ENCODE data around the gene ZNF280B.
A peak's percentile ranks its signal among the peaks of the same experiment; 100 is the strongest.

Gene ZNF280B

DNA sequence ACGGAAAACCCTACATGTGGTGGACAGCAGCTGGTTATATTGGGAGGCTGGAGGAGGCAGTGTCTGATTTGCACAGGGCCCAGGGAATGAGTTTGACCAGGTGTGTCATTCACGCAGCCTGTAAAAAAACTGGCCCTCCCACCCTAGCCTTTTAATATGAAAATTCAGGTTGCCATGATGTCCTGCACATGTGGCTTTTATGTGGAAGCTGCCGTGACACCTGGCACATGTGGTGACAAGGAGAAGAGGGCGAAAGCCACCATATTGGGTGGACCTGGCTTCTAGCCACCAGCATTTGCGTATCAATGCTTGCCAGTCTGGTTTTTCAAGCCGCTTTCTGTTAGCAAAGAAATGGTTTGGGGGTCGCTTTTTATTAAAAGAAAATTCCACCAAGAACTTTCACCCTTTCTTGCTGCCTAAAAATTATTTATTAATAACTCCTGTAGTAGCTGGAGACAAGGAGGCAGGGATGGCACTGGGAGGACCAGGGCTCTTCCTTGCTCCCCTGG, 43.4 kb downstream of the ZNF280B start:
- H3K4me3 Mint-ChIP-seq, result no peak overlapping the region
- H3K9me3 Mint-ChIP-seq, result peaks cover 6% of the 10 kb centered on the region
- no peaks in the 10 kb centered on the region for H3K36me3 Mint-ChIP-seq

DNA sequence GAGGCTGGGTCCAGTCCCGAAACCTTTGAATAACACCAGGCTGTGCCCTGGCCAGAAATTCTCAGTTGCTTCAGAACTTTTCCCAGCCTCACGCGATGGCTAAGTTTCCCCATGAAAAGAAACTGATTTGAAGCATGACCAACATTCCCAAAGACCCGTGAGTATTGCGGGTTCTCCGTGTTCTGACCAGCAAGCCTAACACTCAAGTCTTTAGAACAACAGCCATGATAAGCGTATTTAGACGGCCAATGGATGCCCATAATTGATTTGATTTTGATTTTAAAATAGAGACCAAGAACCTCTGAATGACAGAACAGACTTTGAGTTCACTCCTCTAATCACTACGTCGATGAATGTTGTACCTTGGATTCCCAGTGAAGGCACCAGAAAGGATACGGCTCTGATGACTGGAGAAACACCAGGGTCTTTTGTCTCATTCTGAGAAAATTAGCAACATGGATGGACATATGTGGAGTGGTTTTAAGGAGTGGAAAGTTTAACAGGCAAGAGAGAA, 43.9 kb downstream of the ZNF280B start:
- Mint-ChIP-seq H3K9me3 (peaks cover 9% of the 10 kb centered on the region), H3K4me1 (no peaks in the 10 kb centered on the region), H3K27ac (no peak overlapping the region), H3K4me3 (no peak overlapping the region), H3K36me3 (no peaks in the 10 kb centered on the region)
- DNase-seq (ENCODE audit: low spot score in 2 of 2), result no peak
- ATAC-seq, result no peak

More for the DNA sequence above, 43.4 kb downstream of the ZNF280B start:
- Mint-ChIP-seq H3K4me1 (no peaks in the 10 kb centered on the region), H3K27ac (no peak overlapping the region)
- DNase-seq (ENCODE audit: low spot score in 2 of 2), result no peak
- no peak for ATAC-seq

DNA sequence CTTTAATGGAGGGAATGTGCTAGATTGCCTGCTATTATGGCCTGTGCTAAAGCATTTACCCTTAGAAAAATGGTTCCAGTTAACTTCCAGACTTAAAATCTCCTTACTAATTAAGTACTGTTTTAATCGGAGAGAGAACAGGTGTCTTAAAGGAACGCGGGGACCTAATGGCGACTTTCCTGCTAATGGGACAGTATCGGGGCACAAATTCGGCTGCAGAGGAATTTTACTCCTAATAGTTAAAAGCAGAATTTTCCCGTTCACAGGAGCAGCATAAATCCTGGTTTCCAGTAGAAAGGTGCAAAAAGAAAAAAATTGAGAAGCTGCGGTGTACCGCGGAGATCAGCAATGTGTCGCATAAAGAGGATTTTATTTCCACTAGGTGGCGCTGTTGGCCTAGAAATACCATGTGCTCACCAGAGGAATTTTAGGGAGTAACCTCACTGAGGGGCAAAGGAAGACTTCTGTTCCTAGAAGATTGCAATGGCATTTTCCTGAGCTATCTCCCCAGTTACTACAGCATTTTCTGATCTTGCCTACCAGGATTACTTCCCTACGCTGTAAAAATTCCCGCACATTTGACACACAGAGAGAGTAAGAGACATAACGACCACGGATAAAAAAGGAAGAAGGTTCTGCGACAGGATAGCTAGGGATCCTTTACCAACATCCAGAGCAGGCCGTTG, 44.5 kb downstream of the ZNF280B start:
- peak; percentile 53 for ATAC-seq

DNA sequence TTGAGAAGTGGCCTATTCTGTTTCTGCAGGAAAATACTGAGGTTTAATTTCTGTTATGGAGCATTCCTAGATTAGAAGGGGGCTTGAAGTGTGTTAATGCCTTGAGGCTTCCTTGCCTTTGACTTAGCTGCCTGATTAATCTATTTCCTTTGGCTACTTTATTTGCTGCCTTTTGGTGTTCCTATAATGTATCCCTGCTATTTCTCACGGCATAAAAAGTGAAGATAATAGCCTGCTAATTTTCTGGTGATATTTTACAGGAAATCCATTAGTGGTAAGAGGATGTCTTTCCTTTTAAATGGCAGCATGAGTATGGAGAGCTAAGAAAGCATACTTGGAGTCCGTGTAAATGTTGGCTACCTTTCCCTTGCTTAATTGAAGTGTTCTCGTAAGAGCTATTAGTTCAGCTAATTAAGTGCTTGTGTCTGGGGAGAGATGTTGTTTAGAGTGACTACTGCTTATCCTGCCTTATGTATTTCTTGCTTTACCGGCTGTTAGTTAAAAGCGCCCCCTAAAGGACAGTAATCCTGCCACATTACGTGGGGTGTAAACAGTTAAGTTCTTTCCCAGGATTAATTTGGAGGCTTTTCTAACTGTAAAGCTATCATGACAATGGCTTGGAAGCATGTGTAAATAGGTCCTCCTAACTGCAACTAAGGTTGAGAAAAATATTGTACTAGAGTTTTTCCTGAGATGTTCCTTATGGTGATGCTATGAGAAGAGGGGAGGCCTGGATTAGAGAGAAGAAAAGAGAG, 45.6 kb downstream of the ZNF280B start:
- Mint-ChIP-seq H3K36me3 (no peaks in the 10 kb centered on the region), H3K4me1 (no peaks in the 10 kb centered on the region), H3K4me3 (no peak overlapping the region), H3K27ac (no peak overlapping the region), H3K9me3 (peaks cover 13% of the 10 kb centered on the region)
- no peak for DNase-seq (ENCODE audit: low spot score in 2 of 2)
- no peak for ATAC-seq

More for the DNA sequence above, 44.5 kb downstream of the ZNF280B start:
- Mint-ChIP-seq H3K4me3 (no peak overlapping the region), H3K36me3 (no peaks in the 10 kb centered on the region), H3K9me3 (peaks cover 12% of the 10 kb centered on the region), H3K4me1 (no peaks in the 10 kb centered on the region), H3K27ac (no peak overlapping the region)
- DNase-seq (ENCODE audit: low spot score in 2 of 2), result peak; percentile 44 to 73

DNA sequence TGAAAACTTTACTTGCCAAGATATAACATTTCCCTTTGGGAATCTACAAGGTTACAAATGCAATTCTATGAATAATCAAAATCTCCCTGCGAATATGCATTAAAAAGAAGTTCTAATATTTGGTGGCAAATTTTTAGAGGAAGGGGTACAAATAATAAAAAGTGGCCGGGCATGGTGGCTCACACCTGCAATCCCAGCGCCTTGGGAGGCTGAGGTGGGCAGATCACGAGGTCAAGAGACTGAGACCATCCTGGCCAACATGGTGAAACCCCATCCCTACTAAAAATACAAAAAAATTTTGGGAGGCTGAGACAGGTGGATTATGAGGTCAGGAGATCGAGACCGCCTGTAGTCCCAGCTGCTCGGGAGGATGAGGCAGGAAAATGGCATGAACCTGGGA, 47.0 kb downstream of the ZNF280B start:
- no peaks in the 10 kb centered on the region for H3K4me1 Mint-ChIP-seq
- ATAC-seq, result no peak

DNA sequence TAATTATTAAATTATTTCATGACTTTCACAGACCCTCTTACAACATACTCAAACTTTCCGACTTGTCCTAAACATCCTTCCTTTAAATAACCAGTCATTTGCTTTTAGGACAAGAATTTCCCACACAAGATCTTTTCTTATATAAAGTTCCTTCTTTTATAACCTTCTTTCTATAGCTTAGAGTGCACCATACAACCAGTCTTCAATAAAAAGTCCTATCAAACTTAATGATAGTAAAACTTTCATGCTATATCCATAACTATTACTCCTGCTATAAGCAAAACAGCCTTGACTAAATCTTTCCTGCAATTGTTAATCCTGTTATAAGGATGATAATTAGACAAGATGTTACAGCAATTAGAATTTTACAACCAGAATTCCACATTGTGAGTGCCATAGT, 47.4 kb downstream of the ZNF280B start:
- Mint-ChIP-seq H3K9me3 (peaks cover 13% of the 10 kb centered on the region), H3K4me3 (no peak overlapping the region), H3K27ac (no peak overlapping the region), H3K4me1 (no peaks in the 10 kb centered on the region), H3K36me3 (no peaks in the 10 kb centered on the region)
- no peak for DNase-seq (ENCODE audit: low spot score in 2 of 2)
- ATAC-seq, result no peak

More for the DNA sequence above, 47.0 kb downstream of the ZNF280B start:
- Mint-ChIP-seq H3K36me3 (no peaks in the 10 kb centered on the region), H3K27ac (no peak overlapping the region), H3K9me3 (peaks cover 13% of the 10 kb centered on the region), H3K4me3 (no peak overlapping the region)
- no peak for DNase-seq (ENCODE audit: low spot score in 2 of 2)

DNA sequence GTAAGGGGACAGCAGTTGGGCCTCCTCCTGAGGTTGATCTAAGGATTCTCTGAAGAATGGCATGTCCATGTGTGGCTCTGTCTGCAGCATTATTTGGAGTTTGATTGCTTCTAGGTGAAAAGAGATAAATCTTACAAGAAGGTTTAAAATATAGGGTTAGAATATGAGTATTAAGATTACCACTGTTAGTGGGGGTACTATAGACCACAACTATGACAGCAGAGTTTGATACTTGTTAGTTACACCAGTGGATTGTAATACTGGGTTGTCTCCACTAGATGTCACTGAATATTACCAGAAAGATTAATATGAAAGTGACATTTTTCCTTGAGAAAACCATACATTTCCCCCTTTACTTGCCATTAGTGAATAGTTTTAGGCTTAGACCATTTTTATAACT, 47.9 kb downstream of the ZNF280B start:
- Mint-ChIP-seq H3K9me3 (peaks cover 13% of the 10 kb centered on the region), H3K36me3 (no peaks in the 10 kb centered on the region), H3K4me3 (no peak overlapping the region), H3K27ac (no peak overlapping the region), H3K4me1 (no peaks in the 10 kb centered on the region)
- ATAC-seq, result no peak
- no peak for DNase-seq (ENCODE audit: low spot score in 2 of 2)

- ATAC-seq (no peak), DNase-seq (ENCODE audit: low spot score in 2 of 2) (no peak)
- no peak overlapping the region for H3K4me3 Mint-ChIP-seq
- H3K4me1 Mint-ChIP-seq, result no peaks in the 10 kb centered on the region
- H3K36me3 Mint-ChIP-seq, result no peaks in the 10 kb centered on the region
- H3K9me3 Mint-ChIP-seq, result peaks cover 13% of the 10 kb centered on the region
- H3K27ac Mint-ChIP-seq, result no peak overlapping the region
Measured at GRCh38 chr22:22460060-22460459, 48.5 kb downstream of the ZNF280B start.

- no peaks in the 10 kb centered on the region for H3K36me3 Mint-ChIP-seq
- H3K27ac Mint-ChIP-seq, result no peak overlapping the region
- H3K4me3 Mint-ChIP-seq, result no peak overlapping the region
- peaks cover 15% of the 10 kb centered on the region for H3K9me3 Mint-ChIP-seq
- no peaks in the 10 kb centered on the region for H3K4me1 Mint-ChIP-seq
- ATAC-seq (no peak), DNase-seq (ENCODE audit: low spot score in 2 of 2) (no peak)
Measured at GRCh38 chr22:22458896-22459588, 49.5 kb downstream of the ZNF280B start.

- Mint-ChIP-seq H3K4me1 (no peaks in the 10 kb centered on the region), H3K36me3 (no peaks in the 10 kb centered on the region), H3K4me3 (no peak overlapping the region), H3K27ac (no peak overlapping the region), H3K9me3 (peaks cover 19% of the 10 kb centered on the region)
- ATAC-seq (no peak), DNase-seq (ENCODE audit: low spot score in 2 of 2) (no peak)
Measured at GRCh38 chr22:22458387-22458786, 50.2 kb downstream of the ZNF280B start.

DNA sequence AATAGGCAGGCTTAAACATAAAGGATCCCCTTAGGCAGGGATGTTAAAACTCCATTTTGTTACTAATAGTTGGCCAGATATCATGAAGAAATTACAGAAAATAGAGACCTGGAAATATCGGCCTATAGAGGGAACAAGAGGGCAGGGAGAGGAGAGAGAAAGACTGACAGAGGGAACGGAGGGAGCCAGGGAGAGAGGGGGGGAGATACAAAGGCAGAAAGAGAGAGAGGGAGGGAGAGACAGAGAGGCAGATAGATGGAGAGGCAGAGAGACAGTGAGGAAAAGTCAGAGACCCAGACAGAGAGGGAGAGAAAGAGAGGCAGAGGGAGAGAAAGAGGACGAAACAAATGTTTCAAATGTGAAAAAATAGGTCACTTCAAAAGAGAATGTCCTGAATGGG, 53.5 kb downstream of the ZNF280B start:
- no peaks in the 10 kb centered on the region for H3K4me1 Mint-ChIP-seq
- no peak overlapping the region for H3K4me3 Mint-ChIP-seq
- no peak overlapping the region for H3K27ac Mint-ChIP-seq
- ATAC-seq (no peak), DNase-seq (ENCODE audit: low spot score in 2 of 2) (no peak)
- no peaks in the 10 kb centered on the region for H3K36me3 Mint-ChIP-seq
- peaks cover 31% of the 10 kb centered on the region for H3K9me3 Mint-ChIP-seq

DNA sequence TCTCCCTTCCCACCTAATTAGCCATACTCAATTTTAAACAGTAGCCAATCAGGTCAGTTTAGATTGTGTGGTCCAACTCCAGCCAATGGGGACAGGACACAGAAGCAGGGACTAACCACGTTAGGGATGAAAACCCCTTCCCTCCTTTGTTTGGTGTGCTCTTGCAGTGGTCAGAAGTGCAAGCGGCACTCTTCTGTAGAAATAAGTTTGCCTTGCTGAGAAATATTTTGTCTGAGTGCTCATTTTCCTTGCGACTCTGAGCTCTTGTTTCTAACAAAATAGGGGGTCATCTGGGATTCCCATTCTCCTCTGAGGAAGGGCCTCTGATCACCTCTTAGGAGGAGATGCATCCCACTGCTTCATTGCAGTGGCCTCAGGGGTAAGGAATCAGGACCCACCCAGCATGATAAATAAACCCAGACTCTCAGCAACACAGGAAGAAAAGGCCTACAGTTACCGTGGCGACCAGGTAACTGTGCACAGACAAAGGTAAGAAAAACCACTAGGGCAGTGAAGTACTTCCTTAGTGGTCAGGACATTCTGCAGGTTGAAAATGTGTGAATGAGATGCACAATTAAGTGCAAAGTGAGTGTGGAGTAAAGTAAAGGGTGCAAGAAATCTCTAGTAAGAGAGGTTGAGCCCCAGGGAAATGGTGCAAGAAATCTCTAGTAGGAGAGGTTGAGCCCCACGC, 55.4 kb downstream of the ZNF280B start:
- Mint-ChIP-seq H3K27ac (no peak overlapping the region), H3K4me1 (no peaks in the 10 kb centered on the region), H3K4me3 (no peak overlapping the region), H3K36me3 (no peaks in the 10 kb centered on the region), H3K9me3 (peaks cover 18% of the 10 kb centered on the region)
- no peak for ATAC-seq
- no peak for DNase-seq (ENCODE audit: low spot score in 2 of 2)

DNA sequence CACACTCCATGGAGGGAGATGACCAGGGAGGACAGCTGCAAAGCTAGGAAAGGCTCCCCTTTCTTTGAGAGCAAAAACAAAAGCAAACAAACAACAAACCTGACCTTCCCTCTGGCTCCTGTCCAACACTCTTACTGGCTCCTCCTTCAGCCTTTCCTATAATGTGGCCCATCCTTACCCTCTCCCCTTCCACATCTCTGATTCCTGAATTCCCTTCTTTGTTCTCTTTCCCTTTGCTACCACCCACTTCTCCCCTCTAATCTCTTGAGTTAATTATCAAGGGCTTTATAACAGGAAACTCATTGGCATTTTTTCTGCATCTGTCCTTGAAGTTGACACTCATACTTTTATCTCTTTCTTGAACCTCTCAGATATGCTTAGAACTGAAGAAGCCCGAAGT, 56.3 kb downstream of the ZNF280B start:
- Mint-ChIP-seq H3K4me3 (no peak overlapping the region), H3K9me3 (peaks cover 18% of the 10 kb centered on the region), H3K36me3 (no peaks in the 10 kb centered on the region), H3K4me1 (no peaks in the 10 kb centered on the region), H3K27ac (no peak overlapping the region)
- ATAC-seq (no peak), DNase-seq (ENCODE audit: low spot score in 2 of 2) (no peak)

GRCh38 chr22:22450343-22450839, 58.2 kb downstream of the ZNF280B start:
- Mint-ChIP-seq H3K9me3 (peaks cover 18% of the 10 kb centered on the region), H3K27ac (no peak overlapping the region), H3K4me1 (no peaks in the 10 kb centered on the region), H3K4me3 (no peak overlapping the region), H3K36me3 (no peaks in the 10 kb centered on the region)
- ATAC-seq (peak; percentile 39), DNase-seq (ENCODE audit: low spot score in 2 of 2) (no peak)

- Mint-ChIP-seq H3K36me3 (no peaks in the 10 kb centered on the region), H3K9me3 (peaks cover 18% of the 10 kb centered on the region), H3K4me1 (no peaks in the 10 kb centered on the region), H3K4me3 (no peak overlapping the region), H3K27ac (no peak overlapping the region)
- DNase-seq (ENCODE audit: low spot score in 2 of 2), result no peak
- no peak for ATAC-seq
Measured at GRCh38 chr22:22449819-22450218, 58.7 kb downstream of the ZNF280B start.

Measured in stimulated activated effector memory CD8-positive, alpha-beta T cell treated with anti-CD3 and anti-CD28 coated beads, Interleukin-12 subunit alpha, Interleukin-12 subunit beta, amount 100 ng/mL, for 72 hours (primary cell).